B cell (primary cell): Measurements from ENCODE around the gene CCNK. TPM values are rescaled to one million over a fixed set of nuclear protein-coding genes. Genes with fewer than 3 reads are reported as not detected.

Source experiments
- ATAC-seq: fragments of 200-7000 bp; cut with Tn5 transposase; one replicate; pipeline ENCODE4 v1.10.0; 2021; ENCODE audit warnings: low read depth, mild to moderate bottlenecking, moderate number of reproducible peaks, moderate library complexity
- CTCF ChIA-PET: fragments of 350-600 bp; sonication (Branson Sonifier 250); formaldehyde crosslinking; loops from one replicate; lab custom pipeline; 2021; ENCODE audit warnings: antibody characterized with exemption, inconsistent platforms; lab: Charles Lee
- POLR2A ChIA-PET: fragments of 350-600 bp; sonication (Branson Sonifier 250); formaldehyde crosslinking; loops from one replicate; lab custom pipeline; 2021; ENCODE audit warnings: antibody characterized with exemption; lab: Charles Lee
- DNase-seq: peaks from one replicate; pipeline ENCODE4 v3.0.0; 2013
- H2AFZ ChIP-seq: 2 replicates; pipeline ENCODE4 v1.6.1; 2012; ENCODE audit warnings: mild to moderate bottlenecking, low read depth, low read length; ENCODE audit not compliant: insufficient read depth, poor library complexity, severe bottlenecking
- H3K27ac ChIP-seq, 2 donors: 1 replicate in 1 of 2; 2 replicates in 1 of 2; pipeline ENCODE4 v1.5.1; 2012 to 2013; ENCODE audit warnings: low read length in 2 of 2, mild to moderate bottlenecking in 2 of 2, moderate library complexity in 1 of 2
- H3K27me3 ChIP-seq, 4 experiments: fragments of 200-600 bp in 1 of 4; sonication (generic) in 1 of 4; replicated peaks in 1 of 4; 1 replicate in 2 of 4; 2 replicates in 2 of 4; pipeline versions ENCODE4 v1.6.1 to v1.7.0; 2013 to 2016; ENCODE audit warnings: low read length in 3 of 4, mild to moderate bottlenecking in 2 of 4, mixed read lengths in 1 of 4, moderate library complexity in 1 of 4; ENCODE audit not compliant: insufficient read depth in 4 of 4, control insufficient read depth in 3 of 4; ENCODE audit errors: control extremely low read depth in 1 of 4
- H3K36me3 ChIP-seq, 2 experiments: replicated peaks in 1 of 2; 1 replicate in 1 of 2; 2 replicates in 1 of 2; pipeline versions ENCODE4 v1.6.1 to v1.7.1; 2013; ENCODE audit warnings: low read length in 1 of 2; ENCODE audit not compliant: insufficient read depth in 2 of 2, control insufficient read depth in 1 of 2; ENCODE audit errors: control extremely low read depth in 1 of 2, extremely low read depth in 1 of 2
- H3K4me1 ChIP-seq, 2 donors: fragments of 200-600 bp in 1 of 2; sonication (generic) in 1 of 2; 1 replicate in 1 of 2; 2 replicates in 1 of 2; pipeline versions ENCODE4 v1.5.1 to v1.6.1; 2013 to 2017; ENCODE audit warnings: low read length in 2 of 2; ENCODE audit not compliant: control insufficient read depth in 2 of 2, insufficient read depth in 2 of 2
- H3K4me2 ChIP-seq: replicated peaks from 2 replicates; pipeline ENCODE3; 2012; ENCODE audit warnings: mild to moderate bottlenecking, low read depth, low read length; ENCODE audit not compliant: poor library complexity, severe bottlenecking
- H3K4me3 ChIP-seq, 5 experiments: fragments of 200-600 bp in 1 of 5; sonication (generic) in 1 of 5; 1 replicate in 3 of 5; 2 replicates in 2 of 5; pipeline versions ENCODE4 v1.5.1 to v1.7.0; 2011 to 2016; ENCODE audit warnings: low read length in 4 of 5, mild to moderate bottlenecking in 4 of 5, low read depth in 2 of 5, control low read depth in 1 of 5, moderate library complexity in 1 of 5; ENCODE audit not compliant: insufficient read depth in 1 of 5; ENCODE audit errors: control extremely low read depth in 1 of 5, extremely low read depth in 1 of 5
- H3K79me2 ChIP-seq: fragments of 200-600 bp; sonication (generic); one replicate; pipeline ENCODE4 v1.6.0; 2016; ENCODE audit warnings: low read length; ENCODE audit not compliant: control insufficient read depth, insufficient read depth
- H3K9ac ChIP-seq: fragments of 200-600 bp; sonication (generic); 2 replicates; pipeline ENCODE4 v1.6.1; 2017; ENCODE audit warnings: mild to moderate bottlenecking, low read length, moderate library complexity
- H3K9me3 ChIP-seq, 3 donors: one replicate each; pipeline versions ENCODE4 v1.6.1 to v1.7.1; 2013; ENCODE audit warnings: low read length in 2 of 3; ENCODE audit not compliant: control insufficient read depth in 2 of 3, insufficient read depth in 1 of 3; ENCODE audit errors: control extremely low read depth in 1 of 3
- H4K20me1 ChIP-seq: 2 replicates; pipeline ENCODE4 v1.6.0; 2012; ENCODE audit warnings: mild to moderate bottlenecking, low read length; ENCODE audit not compliant: insufficient read depth, control insufficient read depth, poor library complexity, severe bottlenecking
- H3K27ac Mint-ChIP-seq: one replicate; pipeline ENCODE4 v1.8.0; 2021; ENCODE audit warnings: mixed read lengths
- H3K27me3 Mint-ChIP-seq: one replicate; pipeline ENCODE4 v1.8.0; 2021; ENCODE audit warnings: mixed read lengths
- H3K4me1 Mint-ChIP-seq: one replicate; pipeline ENCODE4 v1.8.0; 2021; ENCODE audit warnings: mixed read lengths
- H3K4me3 Mint-ChIP-seq: one replicate; pipeline ENCODE4 v1.8.0; 2021; ENCODE audit warnings: mixed read lengths
- H3K9me3 Mint-ChIP-seq: one replicate; pipeline ENCODE4 v1.8.0; 2022; ENCODE audit warnings: mixed read lengths; ENCODE audit not compliant: insufficient read depth
- EZH2 ChIP-seq: IDR thresholded peaks from 2 replicates; pipeline ENCODE4 v1.6.1; 2012; ENCODE audit warnings: borderline replicate concordance, low read depth, mild to moderate bottlenecking, moderate library complexity, low read length; ENCODE audit not compliant: insufficient read depth, poor library complexity, severe bottlenecking
- WGBS: methylation state at CpG from one replicate; pipeline ENCODE4 v1.1.5; 2013; ENCODE audit warnings: missing lambda C conversion rate; ENCODE audit not compliant: insufficient coverage; 5-methylcytosine and 5-hydroxymethylcytosine counted together
- intact Hi-C: fragments of 100-400 bp; cut with micrococcal nuclease; formaldehyde crosslinking; loops from one replicate; pipeline ENCODE4 v1.10.0; 2022
- polyA plus RNA-seq: library from polyadenylated mRNA; depleted of rRNA; stranded (reverse); fragments of >200 nt; gene quantifications from 2 replicates; pipeline ENCODE4 v1.2.3, GENCODE V29; 2012
- total RNA-seq, 2 donors: library from RNA; stranded (reverse); fragments of 120-200 nt in 1 of 2; gene quantifications; 1 replicate in 1 of 2; 2 replicates in 1 of 2; pipeline versions ENCODE4 v1.2.3 to v1.2.4, GENCODE V29; 2013 to 2022
- TF ChIP-seq, protein P1 (sequence below): fragments of 200-600 bp; IDR thresholded peaks from one replicate; pipeline ENCODE4 v1.8.0; 2022; ENCODE audit warnings: antibody characterized with exemption, mild to moderate bottlenecking

CCNK gene
- total and polyA plus RNA-seq, 2 donors (not counting 1 experiment from before 2014, with no cell fraction given): 17.5 to 82.0 TPM

DNA sequence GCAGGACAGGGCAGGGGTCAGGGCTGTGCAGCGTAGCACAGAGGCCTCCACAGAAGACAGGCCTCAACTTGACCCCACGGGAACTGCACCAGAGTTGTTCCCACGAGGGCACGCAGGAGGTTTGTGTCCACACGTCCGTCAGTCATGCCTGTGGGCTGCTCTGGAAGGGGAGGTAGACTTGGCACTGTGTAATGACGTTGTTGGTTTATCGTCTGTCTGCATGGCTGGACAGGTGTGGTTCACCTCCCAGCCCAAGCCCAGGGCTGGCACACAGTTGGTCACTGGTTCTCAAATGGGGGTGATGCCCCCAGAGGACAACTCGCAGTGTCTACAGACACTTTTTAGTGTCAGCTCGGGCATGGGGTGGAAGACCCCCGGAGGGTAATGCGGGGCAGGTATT, 45.8 kb downstream of the CCNK start:
- POLR2A ChIA-PET: no interaction called here
- DNase-seq (no peak), ATAC-seq (no peak)
- H3K27ac Mint-ChIP-seq: no peak overlapping the region
- Histone ChIP-seq H3K9me3 (no peaks in the 10 kb centered on the region), H3K27me3 (no peaks in the 10 kb centered on the region), H3K79me2 (no peaks in the 10 kb centered on the region), H3K4me1 (no peaks in the 10 kb centered on the region), H3K4me3 (no peak overlapping the region), H4K20me1 (no peaks in the 10 kb centered on the region), H3K4me2 (no peak overlapping the region), H2AFZ (no peak overlapping the region), H3K9ac (no peak overlapping the region), H3K36me3 (no peaks in the 10 kb centered on the region), H3K27ac (no peak overlapping the region)
- no peaks in the 10 kb centered on the region for H3K27me3 Mint-ChIP-seq
- H3K9me3 Mint-ChIP-seq: no peaks in the 10 kb centered on the region
- H3K4me1 Mint-ChIP-seq: no peaks in the 10 kb centered on the region
- 92% methylated on average over 12 of the region's 12 CpGs for WGBS
- intact Hi-C loops: no loop called here
- TF ChIP-seq, protein P1, sequence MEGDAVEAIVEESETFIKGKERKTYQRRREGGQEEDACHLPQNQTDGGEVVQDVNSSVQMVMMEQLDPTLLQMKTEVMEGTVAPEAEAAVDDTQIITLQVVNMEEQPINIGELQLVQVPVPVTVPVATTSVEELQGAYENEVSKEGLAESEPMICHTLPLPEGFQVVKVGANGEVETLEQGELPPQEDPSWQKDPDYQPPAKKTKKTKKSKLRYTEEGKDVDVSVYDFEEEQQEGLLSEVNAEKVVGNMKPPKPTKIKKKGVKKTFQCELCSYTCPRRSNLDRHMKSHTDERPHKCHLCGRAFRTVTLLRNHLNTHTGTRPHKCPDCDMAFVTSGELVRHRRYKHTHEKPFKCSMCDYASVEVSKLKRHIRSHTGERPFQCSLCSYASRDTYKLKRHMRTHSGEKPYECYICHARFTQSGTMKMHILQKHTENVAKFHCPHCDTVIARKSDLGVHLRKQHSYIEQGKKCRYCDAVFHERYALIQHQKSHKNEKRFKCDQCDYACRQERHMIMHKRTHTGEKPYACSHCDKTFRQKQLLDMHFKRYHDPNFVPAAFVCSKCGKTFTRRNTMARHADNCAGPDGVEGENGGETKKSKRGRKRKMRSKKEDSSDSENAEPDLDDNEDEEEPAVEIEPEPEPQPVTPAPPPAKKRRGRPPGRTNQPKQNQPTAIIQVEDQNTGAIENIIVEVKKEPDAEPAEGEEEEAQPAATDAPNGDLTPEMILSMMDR: no peak
- TF ChIP-seq EZH2: no peak
- H3K4me3 Mint-ChIP-seq: no peak overlapping the region
- CTCF ChIA-PET: no interaction called here

DNA sequence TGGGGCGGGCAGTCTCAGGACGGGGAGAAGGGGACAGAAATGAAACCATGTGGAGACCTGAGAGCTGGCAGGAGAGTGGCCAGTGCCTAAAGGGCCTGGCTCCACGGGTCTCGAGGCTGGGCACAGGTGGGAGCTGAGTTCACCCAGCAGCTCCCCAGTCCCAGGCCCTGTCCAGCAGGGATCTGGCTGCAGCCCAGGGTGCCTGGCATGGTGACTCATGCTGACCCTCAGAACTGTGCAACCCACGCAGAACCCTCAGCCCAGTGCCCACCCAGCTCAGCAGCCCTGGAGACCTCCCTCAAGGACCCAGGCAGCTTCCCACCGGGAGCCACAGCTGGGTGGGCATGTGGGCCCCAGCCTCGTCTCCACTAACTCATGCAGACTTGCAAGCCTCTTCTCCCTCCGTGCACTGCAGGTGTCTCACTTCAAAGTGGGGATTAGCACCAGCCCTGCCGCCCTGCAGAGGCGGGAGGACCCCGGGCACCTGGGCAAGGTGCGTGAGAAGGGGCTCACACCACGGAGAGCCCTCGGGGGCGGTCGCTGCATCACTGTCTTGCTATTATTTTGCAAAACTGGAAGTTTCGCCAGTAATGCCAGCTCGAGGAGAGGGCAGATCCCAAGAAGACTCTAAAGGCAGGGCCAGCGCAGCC, 46.3 kb downstream of the CCNK start:
- Mint-ChIP-seq H3K4me3 (no peak overlapping the region), H3K4me1 (no peaks in the 10 kb centered on the region), H3K9me3 (no peaks in the 10 kb centered on the region), H3K27me3 (no peaks in the 10 kb centered on the region), H3K27ac (no peak overlapping the region)
- intact Hi-C loops: no loop called here
- no peaks in the 10 kb centered on the region for H3K4me1 ChIP-seq
- ChIA-PET CTCF (no interaction called here), POLR2A (no interaction called here)
- H3K27me3 ChIP-seq: no peaks in the 10 kb centered on the region
- no peaks in the 10 kb centered on the region for H4K20me1 ChIP-seq
- no peak for DNase-seq
- no peak overlapping the region for H3K9ac ChIP-seq
- no peak for ATAC-seq
- 85% methylated on average over 19 of the region's 19 CpGs for WGBS
- no peak overlapping the region for H3K4me3 ChIP-seq
- no peak overlapping the region for H3K4me2 ChIP-seq
- H3K9me3 ChIP-seq: no peaks in the 10 kb centered on the region
- no peak for TF ChIP-seq EZH2
- TF ChIP-seq, protein P1: no peak
- H3K36me3 ChIP-seq: no peaks in the 10 kb centered on the region
- no peak overlapping the region for H2AFZ ChIP-seq
- no peaks in the 10 kb centered on the region for H3K79me2 ChIP-seq
- H3K27ac ChIP-seq: no peak overlapping the region
